Stomach smooth muscle (tissue), 2 donors: ENCODE measurements around the gene HBA2.
"Not testable (repeated sequence)": the region's sequence is repeated elsewhere in the genome, so short reads cannot be mapped to it uniquely, and the experiment has no call there.

Experiments used
- H3K27ac ChIP-seq: one replicate; pipeline ENCODE4 v1.7.0; 2013; ENCODE audit warnings: mild to moderate bottlenecking, low read length, inconsistent platforms
- H3K27me3 ChIP-seq, 2 donors: one replicate each; pipeline ENCODE4 v1.7.0; 2013; ENCODE audit warnings: low read length in 2 of 2; ENCODE audit not compliant: insufficient read depth in 2 of 2, control insufficient read depth in 1 of 2
- H3K36me3 ChIP-seq, 2 donors: one replicate each; pipeline ENCODE4 v1.7.0; 2013; ENCODE audit warnings: low read length in 2 of 2; ENCODE audit not compliant: control insufficient read depth in 2 of 2, insufficient read depth in 2 of 2
- H3K4me1 ChIP-seq: one replicate; pipeline ENCODE4 v1.7.0; 2013; ENCODE audit warnings: low read length; ENCODE audit not compliant: control insufficient read depth, insufficient read depth
- H3K4me3 ChIP-seq, 2 donors: one replicate each; pipeline ENCODE4 v1.7.0; 2013; ENCODE audit warnings: low read length in 2 of 2
- H3K9ac ChIP-seq, 2 donors: one replicate each; pipeline ENCODE4 v1.7.0; 2013; ENCODE audit warnings: low read length in 2 of 2, mild to moderate bottlenecking in 1 of 2
- H3K9me3 ChIP-seq, 2 donors: one replicate each; pipeline ENCODE4 v1.7.0; 2013; ENCODE audit warnings: low read length in 2 of 2; ENCODE audit not compliant: control insufficient read depth in 2 of 2
- donor health status: healthy.
- donor health status: Pancreatic carcinoma.

Gene HBA2

DNA sequence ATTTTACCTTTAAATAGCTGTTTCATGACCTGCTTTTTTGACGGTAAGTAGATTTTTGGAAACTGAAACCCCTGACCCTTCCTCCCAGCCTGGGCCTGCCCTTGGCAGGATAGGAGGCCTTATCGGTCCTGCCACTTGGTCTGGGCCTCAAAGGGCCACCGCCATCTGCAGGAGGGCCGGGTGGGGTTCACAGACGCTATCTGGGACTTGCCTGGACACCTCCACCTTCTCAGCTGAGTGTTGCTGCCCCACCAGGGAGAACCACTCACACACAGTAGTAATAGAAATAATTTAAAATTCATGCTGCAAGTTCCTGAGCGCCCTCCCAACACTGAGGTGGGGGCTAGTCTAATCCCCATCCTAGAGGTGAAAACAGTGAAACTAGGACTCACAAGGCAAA lies 29.6 kb upstream of the HBA2 start:
- no peaks in the 10 kb centered on the region for H3K9me3 ChIP-seq
- no peaks in the 10 kb centered on the region for H3K36me3 ChIP-seq
- H3K4me3 ChIP-seq, result no peak overlapping the region
- H3K9ac ChIP-seq, result no peak overlapping the region
- H3K27ac ChIP-seq, result no peak overlapping the region
- no peaks in the 10 kb centered on the region for H3K4me1 ChIP-seq
- H3K27me3 ChIP-seq, result peaks cover 6% of the 10 kb centered on the region in 2 donors

DNA sequence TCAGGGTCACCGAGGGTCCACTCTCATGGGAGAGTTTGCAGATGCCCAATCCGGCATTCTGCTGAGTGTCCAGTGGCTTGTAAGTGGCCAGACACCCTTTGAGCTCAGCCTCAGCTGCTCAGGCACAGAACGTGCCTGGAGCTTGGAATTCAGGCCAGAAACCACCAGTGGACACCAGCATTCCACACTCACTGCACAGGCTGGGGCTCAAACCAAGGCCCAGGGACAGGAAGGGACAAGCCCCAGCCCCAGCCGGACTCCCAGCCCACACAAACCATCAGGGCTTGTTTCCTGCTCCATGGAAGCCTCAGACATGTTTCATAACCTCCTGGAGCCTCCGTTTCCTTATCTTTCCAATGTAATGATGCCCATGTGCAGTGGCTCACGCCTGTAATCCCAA lies 29.2 kb upstream of the HBA2 start:
- no peaks in the 10 kb centered on the region for H3K36me3 ChIP-seq
- H3K27ac ChIP-seq, result no peak overlapping the region
- H3K9ac ChIP-seq, result no peak overlapping the region
- no peak overlapping the region for H3K4me3 ChIP-seq
- peaks cover 7% of the 10 kb centered on the region in 2 donors for H3K27me3 ChIP-seq
- no peaks in the 10 kb centered on the region for H3K4me1 ChIP-seq
- no peaks in the 10 kb centered on the region for H3K9me3 ChIP-seq

DNA sequence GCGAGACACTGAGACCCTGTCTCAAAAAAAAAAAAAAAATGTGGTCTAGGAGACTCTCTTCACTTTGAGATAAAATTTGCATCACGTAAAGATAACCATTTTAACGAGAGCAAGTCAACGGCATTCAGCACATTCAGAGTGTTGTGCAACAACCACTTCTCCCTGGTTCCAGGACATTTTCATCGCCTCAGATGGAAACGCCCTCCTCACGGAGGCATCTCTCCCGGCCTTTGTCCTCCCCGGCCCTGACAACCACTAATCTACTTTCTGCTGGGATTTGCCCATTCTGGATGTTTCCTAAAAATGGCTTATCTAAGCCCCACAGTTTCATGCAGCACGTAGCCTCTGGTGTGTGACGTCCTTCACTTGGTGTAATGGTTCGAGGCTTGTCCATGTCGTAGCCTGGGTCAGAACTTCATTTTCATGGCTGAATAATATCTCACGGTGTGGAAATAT lies 27.9 kb upstream of the HBA2 start:
- no peak overlapping the region for H3K9ac ChIP-seq
- H3K4me1 ChIP-seq, result no peaks in the 10 kb centered on the region
- H3K27me3 ChIP-seq, result peaks cover 12% of the 10 kb centered on the region in 2 donors
- no peaks in the 10 kb centered on the region for H3K9me3 ChIP-seq
- no peaks in the 10 kb centered on the region for H3K36me3 ChIP-seq
- H3K27ac ChIP-seq, result no peak overlapping the region
- no peak overlapping the region for H3K4me3 ChIP-seq

DNA sequence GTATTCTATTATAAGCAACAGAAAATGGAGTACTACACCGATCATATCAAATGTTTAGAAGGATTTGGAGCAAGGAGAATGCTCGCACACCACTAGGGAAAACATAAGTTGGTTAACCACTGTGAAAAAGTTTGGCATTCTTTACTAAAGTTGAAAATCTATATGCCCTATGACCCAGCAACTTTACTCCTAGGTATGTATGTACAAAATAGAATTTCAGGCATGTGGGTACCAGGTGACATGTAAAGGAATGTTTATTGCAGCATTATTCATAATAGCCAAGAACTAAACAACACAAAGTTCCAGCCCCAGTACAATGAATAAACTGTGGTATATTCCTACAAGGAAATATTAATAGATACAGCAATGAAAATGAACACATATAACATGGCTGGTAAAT lies 26.0 kb upstream of the HBA2 start:
- no peak overlapping the region for H3K4me3 ChIP-seq
- no peaks in the 10 kb centered on the region for H3K36me3 ChIP-seq
- no peaks in the 10 kb centered on the region for H3K9me3 ChIP-seq
- no peak overlapping the region for H3K9ac ChIP-seq
- peaks cover 12% of the 10 kb centered on the region in 2 donors for H3K27me3 ChIP-seq
- H3K4me1 ChIP-seq, result no peaks in the 10 kb centered on the region
- no peak overlapping the region for H3K27ac ChIP-seq

DNA sequence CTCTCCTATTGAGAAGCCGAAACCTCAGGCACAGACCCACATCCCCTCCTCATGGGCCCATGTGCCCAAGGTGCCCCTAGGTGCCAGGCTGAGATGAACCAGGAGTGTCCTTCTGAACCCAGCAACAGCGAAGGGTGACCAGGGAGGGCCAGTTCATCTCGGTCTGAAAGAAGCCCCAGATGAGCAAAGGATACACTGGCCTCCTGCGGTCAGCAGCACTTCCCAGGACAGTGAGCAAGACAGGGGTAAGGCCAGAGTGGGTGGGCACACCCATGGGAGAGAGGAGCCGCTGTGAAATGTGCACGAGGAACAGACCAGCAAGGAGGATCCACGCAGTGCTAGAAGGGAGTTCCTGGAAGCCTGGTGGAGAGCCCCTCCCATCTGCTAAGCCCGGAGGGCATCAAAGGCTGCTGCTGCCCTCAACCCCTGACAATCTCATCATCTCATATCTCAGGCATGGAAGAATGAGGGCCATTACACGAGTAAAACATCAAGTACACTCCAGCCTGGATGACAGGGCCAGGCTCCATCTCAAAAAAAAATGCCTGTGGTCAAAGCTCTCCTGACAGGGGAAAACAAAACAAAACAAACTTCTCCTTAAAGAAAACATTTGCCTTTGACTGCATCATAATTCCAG lies 23.5 kb upstream of the HBA2 start:
- Histone ChIP-seq H3K9ac (no peak overlapping the region), H3K27me3 (peaks cover 10% of the 10 kb centered on the region in 2 donors), H3K9me3 (no peaks in the 10 kb centered on the region), H3K4me3 (no peak overlapping the region), H3K36me3 (no peaks in the 10 kb centered on the region), H3K27ac (no peak overlapping the region), H3K4me1 (peaks cover under 1% of the 10 kb centered on the region)

GRCh38 chr16:152141-153128 lies 20.2 kb upstream of the HBA2 start, which contains the start of gene HBZ:
Gene HBZ, plus strand, starts transcription at chr16:152644. Its CDS starts 266 bp downstream, at chr16:152910.
- no peaks in the 10 kb centered on the region for H3K9me3 ChIP-seq
- H3K4me1 ChIP-seq, result peaks cover 7% of the 10 kb centered on the region
- H3K27ac ChIP-seq, result no peak within 1 kb of the TSS
- no peaks in the 10 kb centered on the region for H3K36me3 ChIP-seq
- peaks cover 24 to 28% of the 10 kb centered on the region in 2 donors for H3K27me3 ChIP-seq
- H3K9ac ChIP-seq, result no peak within 1 kb of the TSS
- no peak within 1 kb of the TSS for H3K4me3 ChIP-seq

GRCh38 chr16:153129-153521 lies 19.6 kb upstream of the HBA2 start:
- not testable (repeated sequence) for H3K4me1 ChIP-seq, H3K36me3 ChIP-seq, H3K9ac ChIP-seq, H3K9me3 ChIP-seq, H3K27ac ChIP-seq, H3K4me3 ChIP-seq
- peaks cover 24 to 28% of the 10 kb centered on the region in 2 donors for H3K27me3 ChIP-seq

- H3K4me1 ChIP-seq, H3K4me3 ChIP-seq, H3K9ac ChIP-seq, H3K36me3 ChIP-seq, H3K9me3 ChIP-seq, H3K27ac ChIP-seq: not testable (repeated sequence)
- H3K27me3 ChIP-seq, result peaks cover 21 to 25% of the 10 kb centered on the region in 2 donors
Measured at GRCh38 chr16:153550-154216, 19.0 kb upstream of the HBA2 start.

DNA sequence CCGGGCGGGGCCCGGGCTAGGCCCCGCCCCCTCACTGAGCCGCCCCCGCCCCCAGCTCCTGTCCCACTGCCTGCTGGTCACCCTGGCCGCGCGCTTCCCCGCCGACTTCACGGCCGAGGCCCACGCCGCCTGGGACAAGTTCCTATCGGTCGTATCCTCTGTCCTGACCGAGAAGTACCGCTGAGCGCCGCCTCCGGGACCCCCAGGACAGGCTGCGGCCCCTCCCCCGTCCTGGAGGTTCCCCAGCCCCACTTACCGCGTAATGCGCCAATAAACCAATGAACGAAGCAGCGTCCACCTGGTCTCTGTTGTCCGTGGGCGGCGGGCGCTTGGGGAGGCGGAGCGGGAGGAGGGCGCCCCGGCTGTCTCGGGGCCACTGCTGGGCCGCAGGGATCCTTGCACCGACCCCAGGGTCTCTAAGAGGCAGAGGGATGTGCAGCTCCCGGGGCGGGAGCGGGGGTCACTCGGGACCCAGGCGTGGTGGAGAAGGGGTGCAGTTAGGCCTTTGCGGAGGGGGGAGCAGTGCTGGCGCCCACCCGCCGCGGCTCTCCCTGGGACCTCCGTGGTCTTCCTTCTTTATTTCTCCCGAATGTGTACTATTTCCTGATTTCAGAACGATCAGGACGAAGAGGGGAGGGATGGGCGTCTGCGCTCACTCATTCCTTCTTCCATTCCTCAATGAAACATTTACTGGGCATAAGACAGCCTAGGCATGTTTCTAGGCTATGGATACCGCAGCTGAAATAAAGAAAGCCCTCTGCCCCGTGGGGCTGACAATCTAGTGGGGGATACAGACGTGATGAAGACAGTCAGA lies 18.3 kb upstream of the HBA2 start:
- Histone ChIP-seq H3K9ac (peak overlapping the region in 1 of 2 donors; percentile 42), H3K4me1 (peaks cover 7% of the 10 kb centered on the region), H3K27ac (no peak overlapping the region), H3K9me3 (no peaks in the 10 kb centered on the region), H3K4me3 (peak overlapping the region; percentile 38 to 58), H3K27me3 (peaks cover 18 to 22% of the 10 kb centered on the region in 2 donors), H3K36me3 (no peaks in the 10 kb centered on the region)

DNA sequence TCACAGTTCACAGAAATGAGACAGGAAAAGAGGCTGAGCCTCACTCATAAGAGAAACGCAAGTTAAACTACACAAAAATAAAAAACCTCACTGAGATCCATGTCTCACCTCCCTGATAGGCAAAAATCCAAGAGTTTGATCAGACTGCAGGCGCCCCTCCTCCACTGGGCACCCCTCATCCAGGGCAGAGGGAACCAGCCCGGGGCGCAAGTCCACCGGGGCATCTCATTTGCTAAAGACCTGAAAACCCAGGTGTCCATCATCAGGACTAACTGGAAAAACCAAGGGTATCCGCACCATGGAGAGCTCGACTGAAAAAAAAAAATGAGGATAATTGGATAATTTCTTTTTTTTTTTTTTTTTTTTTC lies 17.7 kb upstream of the HBA2 start:
- Histone ChIP-seq H3K27ac (no peak overlapping the region), H3K27me3 (peaks cover 18 to 22% of the 10 kb centered on the region in 2 donors), H3K4me3 (no peak overlapping the region), H3K9me3 (no peaks in the 10 kb centered on the region), H3K4me1 (peaks cover 7% of the 10 kb centered on the region), H3K9ac (no peak overlapping the region), H3K36me3 (no peaks in the 10 kb centered on the region)
